Mesenteric fat pad (tissue), 1 donor: ENCODE measurements around the gene DCUN1D1. TPM values are rescaled to one million over a fixed set of nuclear protein-coding genes. Genes with fewer than 3 reads are reported as not detected.

ENCODE experiments used
- DNase-seq: peaks from one replicate; pipeline ENCODE4 v3.0.0-alpha.2; 2020; ENCODE audit warnings: low spot score
- total RNA-seq: library from RNA; stranded (reverse); fragmentation: NEBNext Ultra II Directional; extraction: Animal tissue kit (Norgen Biotek cat#: 25700); gene quantifications from one replicate; pipeline ENCODE4 v1.2.1, GENCODE V29; 2021
- donor health status: DM: yes; HTN: yes; CAD: no.

The DCUN1D1 gene
- total RNA-seq, 1 donor from 2014 or later = 49.0 TPM

DNA sequence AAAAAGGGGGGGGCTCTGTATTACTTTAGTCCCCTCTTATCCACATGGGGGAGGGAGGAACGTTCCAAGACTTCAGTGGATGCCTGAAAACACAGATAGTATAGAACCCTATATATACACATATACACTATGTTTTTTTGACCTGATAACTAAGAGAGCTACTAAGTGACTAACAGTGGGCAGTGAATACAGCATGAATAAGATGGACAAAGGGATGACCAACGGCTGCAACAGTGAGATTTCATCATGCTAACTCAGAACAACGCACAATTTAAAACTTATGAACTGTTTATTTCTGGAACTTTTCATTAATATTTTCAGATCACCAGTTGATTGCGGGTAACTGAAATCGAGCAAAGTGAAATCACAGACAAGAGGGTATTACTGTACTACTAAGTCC is 7.3 kb downstream of the DCUN1D1 start:
- DNase-seq = no peak

DNA sequence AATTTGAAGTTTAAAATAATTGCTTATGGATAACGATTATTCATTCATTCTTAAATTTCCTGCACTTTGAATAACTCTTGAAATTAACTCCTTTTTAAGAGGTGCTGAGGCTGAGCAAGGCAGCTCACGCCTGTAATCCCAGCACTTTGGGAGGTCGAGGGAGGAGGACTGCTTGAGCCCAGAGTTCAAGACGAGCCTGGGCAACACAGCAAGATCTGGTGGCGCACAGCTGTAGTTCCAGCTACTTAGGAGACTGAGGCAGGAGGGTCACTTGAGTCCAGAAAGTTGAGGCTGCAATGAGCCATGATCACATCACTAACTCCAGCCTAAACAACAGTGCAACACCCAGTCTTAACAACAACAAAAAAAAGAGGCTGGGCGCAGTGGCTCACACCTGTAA is 8.0 kb downstream of the DCUN1D1 start:
- DNase-seq = no peak

DNA sequence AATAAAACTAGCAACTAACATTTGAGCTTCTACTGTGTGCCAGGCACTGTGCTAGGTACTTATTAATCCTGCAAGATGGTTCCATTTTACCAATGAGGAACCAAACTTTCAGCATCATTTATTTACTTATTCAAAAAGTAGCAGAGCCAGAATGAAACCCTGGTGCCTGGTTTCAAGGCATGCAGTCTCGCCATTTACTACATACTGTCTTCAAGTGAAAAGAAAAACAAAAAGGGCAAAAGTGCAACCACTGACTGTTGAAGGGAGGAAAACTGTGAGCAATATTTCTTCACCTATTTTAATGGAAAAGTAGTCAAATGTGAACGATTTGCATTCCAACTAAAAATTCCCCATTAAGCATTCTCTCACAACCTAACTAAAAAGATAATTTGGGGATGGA is 8.7 kb downstream of the DCUN1D1 start:
- DNase-seq = no peak

DNA sequence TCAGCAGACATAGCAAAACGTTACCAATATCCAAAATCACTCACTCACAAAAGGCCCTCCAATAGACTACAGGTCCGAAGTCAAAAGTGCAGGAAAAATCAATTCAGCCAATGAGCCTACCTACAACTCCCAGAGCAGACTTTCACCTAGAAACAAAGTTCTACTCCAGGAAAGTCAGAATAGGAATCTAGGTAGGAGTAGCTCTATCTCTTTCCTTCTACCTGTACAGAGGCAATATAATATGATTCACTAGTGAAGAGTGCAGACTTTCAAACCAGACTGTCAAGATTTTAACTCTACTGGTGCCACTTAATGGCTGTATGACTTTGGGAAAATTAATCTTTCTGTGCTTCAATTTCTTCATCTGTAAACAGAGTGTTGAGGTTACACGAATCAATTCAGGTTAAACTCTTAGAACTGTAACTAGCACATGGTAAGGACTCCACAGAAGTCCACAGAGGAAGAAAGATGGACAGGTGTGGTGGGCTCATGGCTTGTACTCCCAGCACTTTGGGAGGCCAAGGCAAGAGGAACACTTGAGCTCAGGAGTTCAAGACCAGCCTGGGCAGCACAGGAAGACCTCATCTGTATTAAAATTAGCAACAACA is 9.4 kb downstream of the DCUN1D1 start:
- DNase-seq = no peak

DNA sequence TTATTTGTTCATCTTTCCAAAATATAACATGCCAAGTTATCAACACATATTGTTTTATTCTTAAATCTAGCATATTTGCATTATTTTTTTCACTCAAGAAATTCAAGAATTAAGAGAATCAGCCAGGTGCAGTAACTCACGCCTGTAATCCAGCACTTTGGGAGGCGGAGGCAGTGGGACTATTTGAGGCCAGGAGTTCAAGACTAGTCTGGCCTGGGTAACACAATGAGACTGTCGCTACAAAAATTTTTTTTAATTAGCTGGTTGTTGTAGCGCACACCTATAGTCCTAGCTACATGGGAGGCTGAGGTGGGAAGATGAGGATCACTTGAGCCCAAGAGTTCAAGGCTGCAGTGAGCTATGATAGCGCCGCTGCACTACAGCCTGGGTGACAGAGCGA is 10.5 kb downstream of the DCUN1D1 start:
- no peak for DNase-seq

DNA sequence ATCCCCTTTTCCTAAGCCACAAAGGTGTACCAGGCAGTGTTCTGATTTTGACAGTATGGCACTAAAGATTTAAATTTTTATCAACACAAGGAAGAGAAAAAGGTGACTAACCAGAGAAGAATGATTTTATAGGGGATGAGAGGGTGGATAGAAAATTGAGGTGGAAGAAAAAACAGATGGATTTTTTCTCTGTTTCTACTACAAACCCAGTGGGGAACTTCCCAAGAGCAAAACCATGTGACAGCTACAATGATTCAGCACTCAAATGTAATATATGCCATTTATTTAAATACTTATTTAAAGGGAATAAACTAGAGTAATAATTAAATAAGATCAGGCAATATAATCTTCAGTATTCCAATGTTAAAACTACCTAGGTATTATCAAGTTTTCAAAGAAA is 11.1 kb downstream of the DCUN1D1 start:
- no peak for DNase-seq

DNA sequence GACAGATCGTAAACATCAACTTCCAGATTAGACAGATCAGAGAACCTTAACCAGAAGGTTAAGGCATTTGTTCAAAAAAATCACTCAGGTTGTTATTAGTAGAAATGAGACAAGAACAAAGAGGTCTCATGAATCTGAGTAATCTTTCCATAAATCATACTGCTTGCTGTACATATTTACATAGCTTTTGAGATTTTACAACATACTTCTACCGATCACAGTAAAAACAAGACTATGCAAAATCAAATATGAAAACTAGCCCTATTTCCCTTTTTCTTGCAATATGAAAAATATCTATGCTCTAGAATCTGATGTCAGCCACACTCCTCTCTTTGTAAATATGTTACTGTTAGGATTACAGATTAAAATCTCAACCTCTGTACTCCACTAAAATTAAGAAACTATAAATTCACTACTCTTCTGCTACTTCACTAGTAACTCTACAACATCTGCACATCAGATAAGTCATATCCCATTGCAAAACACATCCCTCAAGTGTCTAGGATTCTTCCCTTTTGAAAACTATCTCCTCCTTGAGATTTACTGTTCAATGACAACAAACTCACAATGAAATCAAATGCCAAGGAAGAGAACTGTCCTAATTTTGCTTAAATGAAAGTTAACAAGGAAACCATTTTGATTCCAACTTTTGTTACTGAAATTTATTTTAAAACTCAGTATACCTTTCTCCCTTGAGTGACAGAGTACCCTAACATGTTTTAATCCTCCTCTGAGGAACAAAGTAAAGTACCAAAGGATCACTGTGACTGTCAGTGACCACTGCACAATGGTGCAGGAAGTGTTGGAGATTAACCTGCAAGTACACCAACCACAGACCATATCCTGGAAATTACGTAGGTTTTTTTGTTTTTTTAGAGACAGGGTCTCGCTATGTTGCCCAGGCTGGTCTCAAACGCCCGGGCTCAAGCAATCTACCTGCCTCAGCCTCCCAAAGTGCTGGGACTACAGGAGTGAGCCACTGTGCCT is 12.8 kb downstream of the DCUN1D1 start:
- DNase-seq = no peak

DNA sequence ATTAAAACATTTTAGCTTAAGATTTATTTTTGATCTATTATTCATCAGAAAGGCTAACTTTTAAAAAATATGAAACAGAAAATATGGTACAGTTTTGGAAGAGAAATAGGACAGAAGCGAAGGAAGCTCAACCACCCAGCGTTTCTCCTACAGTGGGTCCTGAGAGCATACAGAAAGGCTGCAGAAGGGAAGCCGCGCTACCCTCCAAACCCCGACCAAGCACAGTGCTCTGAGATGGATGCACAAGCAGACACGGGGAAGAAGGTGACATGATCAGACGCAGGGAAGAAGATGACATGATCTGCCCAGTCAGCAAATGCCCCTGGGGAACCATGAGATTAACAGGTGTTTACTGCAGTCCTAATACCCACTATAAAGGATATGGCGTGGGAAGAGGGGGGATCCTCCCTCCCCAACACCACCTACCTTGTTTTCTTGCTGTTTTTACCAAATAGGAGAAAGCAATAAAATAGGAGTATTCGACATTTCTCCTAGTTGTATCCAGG is 14.4 kb downstream of the DCUN1D1 start:
- DNase-seq = no peak

DNA sequence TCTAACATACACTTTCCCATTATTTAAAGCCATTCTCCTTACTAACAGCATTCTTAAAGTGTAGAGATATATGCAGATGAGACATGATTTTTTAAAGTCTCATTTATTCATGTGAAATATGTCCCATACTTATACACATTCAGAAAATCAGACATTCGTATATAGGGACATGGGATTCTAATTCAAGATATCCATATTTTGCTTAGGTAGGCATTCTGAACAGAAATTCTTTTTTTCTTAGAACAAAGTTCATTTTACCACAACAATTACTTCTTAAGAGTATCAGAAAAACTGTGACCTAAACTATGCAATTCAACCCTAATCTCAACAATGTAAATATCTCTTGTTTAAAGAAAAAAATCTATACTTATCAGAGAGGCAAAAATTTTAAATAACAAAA is 16.2 kb downstream of the DCUN1D1 start:
- no peak for DNase-seq

DNA sequence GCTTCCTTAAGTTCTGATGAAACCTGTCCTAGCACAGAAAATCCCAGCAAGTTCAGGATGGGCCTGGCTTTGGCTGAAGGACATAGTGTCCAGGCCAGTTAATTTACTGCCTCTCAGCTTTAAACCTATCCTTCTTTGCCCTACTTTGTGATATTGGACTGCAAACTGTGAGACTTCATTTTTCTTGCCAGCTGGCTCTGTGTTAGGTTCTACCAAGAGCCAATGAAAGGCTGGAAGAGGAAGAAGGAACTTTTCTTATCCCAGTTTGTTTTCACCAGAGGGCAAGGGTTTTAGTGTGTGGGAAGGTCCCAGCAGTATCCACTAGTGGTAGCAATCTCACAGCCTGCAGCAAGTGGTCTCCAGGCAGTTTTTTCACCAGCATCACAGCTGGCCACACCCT is 18.2 kb downstream of the DCUN1D1 start:
- DNase-seq = no peak

DNA sequence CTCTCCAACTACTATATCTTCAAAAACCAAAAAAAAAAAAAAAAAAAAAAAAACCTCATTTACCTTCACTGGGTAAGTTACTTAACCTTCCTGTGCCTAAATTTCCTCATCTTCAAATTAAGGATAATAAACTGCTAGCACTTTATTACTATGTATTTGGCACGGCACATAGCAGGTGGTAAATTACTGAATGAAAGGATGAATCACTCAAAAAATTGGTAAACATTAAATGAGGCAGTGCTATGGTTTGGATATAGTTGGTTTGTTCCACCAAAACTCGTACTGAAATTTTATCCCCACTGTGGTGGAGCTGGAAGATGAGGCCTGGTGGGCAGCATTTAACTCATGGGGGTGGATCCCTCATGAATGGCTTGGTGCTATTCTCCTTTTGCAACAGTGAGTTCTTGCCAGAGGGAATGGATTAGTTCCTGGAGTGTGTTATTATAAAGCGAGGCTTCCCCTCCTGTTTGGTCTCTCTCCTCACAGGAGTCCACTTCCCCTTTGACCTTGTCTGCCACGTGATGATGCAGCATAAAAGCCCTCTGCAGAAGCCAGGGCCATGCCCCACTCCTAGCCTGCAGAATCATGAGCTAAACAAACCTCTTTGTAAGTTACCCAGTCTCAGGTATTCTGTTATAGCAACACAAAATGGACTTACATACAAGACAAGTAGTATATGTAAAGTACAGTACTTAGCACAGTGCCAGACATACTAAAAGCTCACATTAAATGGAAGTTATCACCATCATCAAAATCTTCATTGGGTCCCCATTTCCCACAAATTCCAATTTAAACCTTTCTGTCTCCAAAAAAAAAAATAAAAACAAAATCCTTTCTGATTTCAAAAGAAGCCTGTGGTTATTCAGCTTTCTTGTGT is 20.6 kb downstream of the DCUN1D1 start:
- DNase-seq = no peak

DNA sequence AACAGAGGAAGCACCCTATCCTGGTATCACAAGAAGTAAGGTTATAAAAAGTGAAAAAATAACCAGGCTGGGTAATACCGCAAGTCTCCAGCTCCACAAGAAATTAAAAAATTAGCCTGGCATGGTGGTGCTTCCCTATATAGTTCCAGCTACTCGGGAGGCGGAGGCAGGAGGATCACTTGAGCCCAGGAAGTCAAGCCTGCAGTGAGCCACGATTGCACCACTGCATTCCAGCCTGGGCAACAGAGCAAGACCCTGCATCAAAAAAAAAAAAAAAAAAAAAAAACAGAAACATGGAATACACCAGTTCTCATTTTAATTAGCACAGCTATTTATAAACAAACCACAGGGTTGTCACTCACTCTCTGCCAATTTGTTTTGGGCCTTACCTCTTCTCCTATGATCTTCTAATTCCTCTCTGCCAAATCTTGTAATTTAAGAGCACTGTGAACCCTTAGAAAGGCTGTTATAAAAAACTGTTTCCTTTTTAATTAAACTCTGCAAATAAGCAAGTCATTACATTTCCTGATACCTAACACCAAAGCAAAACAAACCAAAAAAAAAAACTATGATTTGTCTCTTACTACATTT is 22.6 kb downstream of the DCUN1D1 start:
- no peak for DNase-seq

DNA sequence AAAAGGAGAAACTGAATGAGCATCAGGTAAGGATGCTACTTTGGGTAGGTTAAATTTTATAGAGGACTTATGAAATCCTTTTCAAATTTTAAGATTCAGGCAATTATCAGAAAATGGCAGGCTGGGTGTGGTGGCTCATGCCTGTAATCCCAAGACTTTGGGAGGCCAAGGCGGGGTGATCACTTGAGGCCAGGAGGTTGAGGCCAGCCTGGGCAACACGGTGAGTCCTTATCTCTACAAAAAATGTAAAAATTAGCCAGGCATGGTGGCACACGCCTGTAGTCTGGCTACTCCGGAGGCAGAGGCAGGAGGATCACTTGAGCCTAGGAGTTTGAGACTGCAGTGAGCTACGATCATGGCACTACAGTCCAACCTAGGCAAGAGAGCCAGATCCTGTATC is 23.1 kb downstream of the DCUN1D1 start:
- DNase-seq = no peak

DNA sequence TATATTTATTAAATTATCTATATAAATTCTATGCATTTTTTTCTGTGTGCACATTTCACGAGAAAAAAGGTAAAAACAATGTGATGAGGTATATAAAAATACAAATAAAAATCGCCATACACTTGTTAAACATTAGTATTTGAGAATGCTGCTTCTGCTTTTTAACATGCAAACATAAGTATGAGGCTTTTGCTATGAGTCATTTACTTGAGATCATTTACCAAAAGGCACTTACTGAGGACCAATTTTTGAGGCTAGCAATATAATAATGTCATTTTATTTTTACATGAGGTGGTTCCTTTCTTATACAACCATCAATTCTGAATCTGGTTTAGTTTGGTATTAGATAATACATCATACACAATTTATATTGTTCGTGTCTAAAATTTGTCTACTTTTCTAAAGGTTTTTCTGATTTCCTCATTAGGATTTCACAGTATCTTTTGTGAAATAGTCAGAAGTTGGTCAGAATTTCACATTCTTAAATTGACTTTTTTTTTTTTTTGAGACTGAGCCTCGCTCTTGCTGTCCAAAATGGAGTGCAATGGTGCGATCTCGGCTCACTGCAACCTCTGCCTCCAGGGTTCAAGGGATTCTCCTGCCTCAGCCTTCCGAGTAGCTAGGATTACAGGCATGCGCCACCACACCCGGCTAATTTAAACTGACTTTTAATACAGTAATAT is 25.6 kb downstream of the DCUN1D1 start:
- no peak for DNase-seq

DNA sequence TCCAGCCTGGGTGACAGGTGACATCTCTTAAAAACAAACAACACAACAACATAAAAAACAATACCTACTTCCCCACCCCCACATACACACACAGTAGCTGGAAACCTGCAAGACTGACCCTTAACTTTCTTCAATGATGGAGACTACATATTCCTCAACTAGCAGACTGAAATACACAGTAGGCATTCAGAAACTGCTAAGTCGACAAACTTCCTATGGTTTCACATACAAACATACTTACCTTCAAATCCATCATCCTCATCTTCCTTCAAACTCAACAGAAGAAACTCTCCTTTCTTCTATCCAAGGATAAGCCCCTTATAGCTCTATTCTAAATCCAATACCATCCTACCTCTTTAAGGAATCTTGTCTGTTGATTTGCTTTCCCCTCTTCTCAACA is 30.6 kb downstream of the DCUN1D1 start:
- no peak for DNase-seq

DNA sequence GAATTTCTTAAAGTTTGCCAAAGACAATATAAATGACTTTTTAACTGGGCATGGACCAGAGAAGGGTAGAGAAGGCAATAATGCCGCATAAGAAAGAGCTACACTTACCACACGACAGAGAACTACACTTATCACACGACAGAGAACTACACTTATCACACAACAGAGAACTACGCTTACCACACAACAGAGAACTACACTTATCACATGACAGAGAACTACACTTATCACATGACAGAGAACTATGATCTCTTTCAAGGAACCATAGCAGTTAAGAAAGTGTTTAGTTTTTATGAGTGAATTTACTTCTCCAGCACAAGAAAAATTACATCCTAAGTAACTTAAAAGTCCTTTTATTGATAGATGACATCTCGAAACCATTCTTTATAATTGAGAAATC is 32.0 kb downstream of the DCUN1D1 start:
- no peak for DNase-seq

DNA sequence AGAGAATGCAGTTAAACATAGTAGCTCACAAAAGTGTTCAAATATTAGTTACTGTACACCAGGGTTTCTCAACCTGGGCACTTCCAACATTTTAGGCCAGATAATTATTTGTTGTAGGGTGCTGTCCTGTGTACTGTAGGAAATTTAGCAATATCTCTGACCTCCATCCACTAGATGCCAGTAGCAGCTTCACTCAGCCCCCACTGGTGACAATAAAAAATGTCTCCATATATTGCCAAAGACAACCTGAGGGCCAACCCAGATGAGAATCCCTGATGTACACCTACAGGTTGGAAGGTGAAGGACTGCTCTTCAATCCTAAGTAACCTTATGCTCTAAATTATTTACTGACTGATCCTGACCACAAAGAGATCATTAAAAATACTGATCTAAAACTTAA is 32.5 kb downstream of the DCUN1D1 start:
- DNase-seq = no peak

DNA sequence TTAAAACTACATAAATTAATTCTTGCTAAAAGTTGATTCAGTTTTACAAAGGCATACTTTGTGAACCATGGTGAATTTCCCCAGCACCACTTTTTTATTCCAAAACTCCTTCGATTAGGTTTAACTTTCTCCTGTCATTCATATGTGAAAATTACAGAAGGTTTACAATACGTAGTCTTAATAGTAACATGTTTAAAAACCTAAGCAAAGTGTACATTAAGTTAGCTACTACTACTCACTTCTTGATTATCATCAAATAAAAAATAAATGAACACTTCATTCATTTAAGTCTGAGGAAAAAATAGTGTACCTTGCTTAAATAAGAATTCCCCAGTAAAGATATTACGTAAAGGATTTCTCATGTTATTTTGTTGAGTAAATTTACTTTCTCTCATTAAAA is 38.6 kb downstream of the DCUN1D1 start:
- DNase-seq = no peak

DNA sequence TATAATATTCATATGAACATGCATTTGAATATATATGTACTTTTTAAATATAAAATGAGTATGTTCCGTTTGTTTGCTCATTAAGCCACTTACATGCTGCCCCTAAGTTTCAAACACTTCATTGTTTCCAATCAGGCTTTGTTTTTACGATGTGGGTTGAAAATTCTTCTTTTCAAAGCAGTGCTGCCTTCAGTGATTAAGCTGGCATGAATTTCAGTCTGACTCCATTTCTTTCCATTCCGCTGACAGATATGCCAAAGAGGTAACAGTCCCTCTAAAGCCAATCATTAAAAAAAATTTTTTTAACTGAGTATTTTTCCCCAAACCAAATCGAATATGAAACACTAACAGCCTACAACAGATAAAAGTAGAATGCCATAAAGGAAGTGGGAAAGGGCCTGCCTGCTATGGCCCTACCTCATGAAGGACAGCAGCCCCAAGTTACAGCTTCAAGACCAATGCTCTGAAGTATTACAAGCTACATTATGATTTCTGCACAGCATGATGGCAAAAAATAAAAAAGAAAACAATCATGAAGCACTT is 40.0 kb downstream of the DCUN1D1 start:
- no peak for DNase-seq

DNA sequence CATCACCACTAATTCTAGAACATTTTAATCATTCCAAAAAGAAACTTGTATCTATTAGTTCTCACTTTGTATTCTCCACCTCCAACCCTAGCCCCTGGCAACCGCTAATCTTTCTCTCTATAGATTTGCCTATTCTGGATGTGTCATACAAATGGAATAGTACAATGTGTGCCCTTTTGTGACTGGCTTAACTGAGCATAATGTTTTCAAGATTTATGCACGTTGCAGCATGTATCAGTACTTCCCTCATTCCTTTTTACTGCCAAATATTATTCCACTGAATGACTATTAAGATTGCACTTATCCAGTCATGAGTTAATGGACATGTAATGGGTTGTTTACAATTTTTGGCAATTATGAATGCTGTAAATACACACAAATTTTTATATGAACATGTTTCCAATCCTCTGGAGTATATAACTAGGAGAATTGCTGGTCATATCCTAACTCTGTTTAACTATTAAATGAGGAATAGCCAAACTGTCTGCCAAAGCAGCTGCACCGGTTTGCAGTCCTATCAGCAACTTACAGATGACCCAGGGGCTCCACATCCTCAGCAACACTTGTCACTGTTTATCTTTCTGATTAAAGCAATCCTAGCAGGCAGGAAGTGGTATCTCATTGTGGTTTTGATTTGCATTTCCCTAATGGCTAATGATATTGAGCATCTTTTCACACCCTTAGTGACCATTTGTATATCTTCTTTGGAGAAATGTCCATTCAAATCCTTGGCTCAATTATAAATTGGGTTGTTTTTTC is 42.9 kb downstream of the DCUN1D1 start:
- no peak for DNase-seq
